ENCODE measurements around the gene IMPACT. TPM values are rescaled to one million over a fixed set of nuclear protein-coding genes. Genes with fewer than 3 reads are reported as not detected.

Gene IMPACT
- total RNA-seq, 1 donor from 2014 or later, result 19.8 TPM

DNA sequence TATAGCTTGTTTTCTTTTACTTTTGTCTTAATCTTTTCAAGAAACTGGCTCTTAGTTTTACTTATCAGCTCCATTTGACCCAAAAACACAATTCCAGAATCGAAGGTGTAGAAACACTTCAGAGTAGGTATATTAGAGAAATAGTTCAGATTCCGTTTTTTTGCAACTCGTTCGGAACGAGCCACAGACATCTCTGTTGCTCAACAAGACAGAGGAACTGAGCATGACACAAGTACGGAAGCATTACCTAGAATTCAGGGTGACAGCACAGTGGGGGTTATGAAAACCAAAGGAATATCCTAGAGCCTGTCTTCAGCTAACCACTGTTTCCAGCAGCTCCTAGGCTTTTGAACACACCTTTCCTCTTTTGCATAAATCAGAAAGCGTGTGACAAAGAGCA, 39.0 kb downstream of the IMPACT start:
- no peak for ATAC-seq
- DNase-seq (ENCODE audit: missing footprints), result no peak
- intact Hi-C loops (cut with DNase I), result no loop called here

DNA sequence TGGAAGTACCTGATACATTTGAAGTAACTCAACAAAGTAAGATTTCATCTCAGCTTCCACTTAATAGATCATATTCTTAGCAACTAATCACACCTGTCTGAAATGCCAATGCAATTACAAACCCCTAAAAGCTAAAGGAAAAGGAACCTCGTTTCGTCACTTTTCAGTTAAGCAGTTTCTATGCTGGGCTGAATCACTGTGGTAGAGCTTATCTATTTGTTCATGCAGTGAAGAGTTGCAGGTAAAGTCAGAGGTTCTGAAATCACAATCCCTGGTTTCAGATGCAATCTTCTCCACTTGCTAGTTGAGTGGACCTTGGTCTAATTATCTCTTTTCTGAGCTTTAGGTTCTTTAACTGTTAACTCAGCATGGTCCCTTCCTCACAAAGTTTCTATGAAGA, 40.3 kb downstream of the IMPACT start:
- intact Hi-C loops (cut with DNase I), result no loop called here
- no peak for ATAC-seq
- DNase-seq (ENCODE audit: missing footprints), result no peak

DNA sequence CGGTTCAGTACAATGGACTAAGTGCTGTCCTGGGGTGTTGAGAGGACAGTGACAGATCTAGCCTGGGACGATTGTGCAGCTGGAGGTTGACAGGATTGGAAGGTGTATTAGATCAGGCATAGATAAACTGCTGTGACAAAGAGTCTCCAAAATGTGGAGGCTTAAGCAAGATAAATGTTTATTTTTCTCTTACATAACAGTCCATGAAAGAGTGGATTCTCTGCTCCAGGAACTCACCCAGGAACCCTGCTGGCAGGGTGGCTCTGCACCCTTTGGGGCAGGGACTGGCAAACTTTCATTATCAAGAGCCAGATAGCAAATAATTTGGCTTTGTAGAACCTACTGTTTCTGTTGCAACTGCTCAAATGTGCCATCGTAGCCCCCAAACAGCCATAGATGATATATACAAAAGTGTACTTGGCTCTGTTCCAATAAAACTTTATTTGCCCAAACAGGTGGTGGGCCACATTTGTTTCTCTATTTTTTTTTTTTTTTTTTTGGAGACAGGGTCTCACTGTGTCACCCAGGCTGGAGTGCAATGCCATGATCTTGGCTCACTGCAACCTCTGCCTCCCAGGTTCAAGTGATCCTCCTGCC, 43.6 kb downstream of the IMPACT start:
- intact Hi-C loops (cut with DNase I), result no loop called here
- DNase-seq (ENCODE audit: missing footprints) (no peak), ATAC-seq (no peak)

DNA sequence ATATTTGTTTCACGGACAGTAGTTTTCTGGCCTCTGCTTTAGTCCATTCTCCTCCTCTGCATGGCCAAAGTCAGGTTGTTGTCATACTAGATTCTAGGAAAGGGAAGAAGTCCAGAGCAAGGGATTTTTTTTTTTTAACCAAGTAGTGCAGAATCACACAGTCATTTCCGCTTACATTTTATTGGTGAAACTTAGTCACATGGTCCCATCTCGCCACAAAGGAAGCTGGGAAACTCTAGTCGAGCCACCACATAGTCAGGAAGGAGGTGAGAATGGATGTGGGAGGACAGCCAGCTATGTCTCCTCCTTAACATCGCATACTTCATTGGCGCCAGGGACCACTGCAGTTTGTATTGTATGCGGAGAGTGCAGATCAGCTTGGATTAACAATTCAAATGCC, 44.3 kb downstream of the IMPACT start:
- ATAC-seq, result no peak
- intact Hi-C loops (cut with DNase I), result no loop called here
- no peak for DNase-seq (ENCODE audit: missing footprints)

- no peak for ATAC-seq
- intact Hi-C loops (cut with DNase I), result no loop called here
- no peak for DNase-seq (ENCODE audit: missing footprints)
These were observed 46.1 kb downstream of the IMPACT start for GRCh38 chr18:24472591-24472990.

GRCh38 chr18:24474406-24474805, 47.9 kb downstream of the IMPACT start:
- intact Hi-C loops (cut with DNase I), result no loop called here
- ATAC-seq (no peak), DNase-seq (ENCODE audit: missing footprints) (no peak)

DNA sequence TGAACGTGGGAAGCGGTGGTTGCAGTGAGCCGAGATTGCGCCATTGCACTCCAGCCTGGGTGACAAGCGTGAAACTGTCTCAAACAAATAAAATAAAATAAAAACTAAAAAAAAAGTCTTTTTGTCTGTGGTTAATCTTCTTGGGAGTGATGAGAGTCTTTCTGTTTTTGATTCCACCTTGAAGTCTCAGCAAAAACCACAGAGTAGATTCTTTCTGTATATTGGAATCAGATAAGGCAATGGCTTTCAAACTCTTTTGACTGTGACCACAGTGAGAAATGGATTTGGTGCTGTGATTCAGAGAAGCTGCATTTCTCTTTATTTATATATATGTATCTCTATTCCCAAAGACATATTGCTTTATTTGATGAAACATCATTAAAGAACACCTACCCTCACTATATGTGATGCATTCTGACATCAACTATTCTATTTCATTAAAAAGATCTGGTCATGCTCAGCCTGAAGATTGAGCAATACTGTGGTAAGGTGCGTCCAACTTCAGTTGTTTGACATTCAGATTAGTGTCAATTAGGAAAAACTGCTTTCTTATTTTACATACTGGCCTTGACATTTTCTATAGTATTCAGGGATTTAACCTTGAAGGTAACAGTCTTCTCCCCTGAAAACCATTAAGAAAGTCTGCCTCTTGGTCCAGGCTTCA, 49.6 kb downstream of the IMPACT start:
- intact Hi-C loops (cut with DNase I), result no loop called here
- ATAC-seq (no peak), DNase-seq (ENCODE audit: missing footprints) (no peak)

- intact Hi-C loops (cut with DNase I), result no loop called here
- DNase-seq (ENCODE audit: missing footprints), result no peak
These were observed 52.9 kb downstream of the IMPACT start for GRCh38 chr18:24479371-24479770.

GRCh38 chr18:24482821-24483220, 56.4 kb downstream of the IMPACT start:
- DNase-seq (ENCODE audit: missing footprints) (no peak), ATAC-seq (no peak)
- intact Hi-C loops (cut with DNase I), result loop anchor here (10.0 kb wide), 1 partner anchor 58 kb away; the partner anchor contains the start of gene IMPACT

More at GRCh38 chr18:24479371-24479770, 52.9 kb downstream of the IMPACT start:
- no peak for ATAC-seq

- DNase-seq (ENCODE audit: missing footprints) (no peak), ATAC-seq (no peak)
- intact Hi-C loops (cut with DNase I), result loop anchor here (5.0 to 10.0 kb wide), 3 partner anchors 61 to 308 kb away; partner anchors contain the start of gene IMPACT
These were observed 59.2 kb downstream of the IMPACT start for GRCh38 chr18:24485681-24486080.

GRCh38 chr18:24486684-24487083, 60.2 kb downstream of the IMPACT start:
- intact Hi-C loops (cut with DNase I), result loop anchor here (1.0 to 10.0 kb wide), 4 partner anchors 62 to 309 kb away; partner anchors contain the start of gene IMPACT
- DNase-seq (ENCODE audit: missing footprints), result no peak
- ATAC-seq, result no peak

- intact Hi-C loops (cut with DNase I), result loop anchor here (5.0 to 10.0 kb wide), 3 partner anchors 64 to 312 kb away; partner anchors contain the start of gene IMPACT
- ATAC-seq (no peak), DNase-seq (ENCODE audit: missing footprints) (no peak)
These were observed 62.5 kb downstream of the IMPACT start for GRCh38 chr18:24488824-24489493.

- intact Hi-C loops (cut with DNase I), result no loop called here
- DNase-seq (ENCODE audit: missing footprints), result no peak
- ATAC-seq, result no peak
These were observed 64.1 kb downstream of the IMPACT start for GRCh38 chr18:24490539-24490938.

DNA sequence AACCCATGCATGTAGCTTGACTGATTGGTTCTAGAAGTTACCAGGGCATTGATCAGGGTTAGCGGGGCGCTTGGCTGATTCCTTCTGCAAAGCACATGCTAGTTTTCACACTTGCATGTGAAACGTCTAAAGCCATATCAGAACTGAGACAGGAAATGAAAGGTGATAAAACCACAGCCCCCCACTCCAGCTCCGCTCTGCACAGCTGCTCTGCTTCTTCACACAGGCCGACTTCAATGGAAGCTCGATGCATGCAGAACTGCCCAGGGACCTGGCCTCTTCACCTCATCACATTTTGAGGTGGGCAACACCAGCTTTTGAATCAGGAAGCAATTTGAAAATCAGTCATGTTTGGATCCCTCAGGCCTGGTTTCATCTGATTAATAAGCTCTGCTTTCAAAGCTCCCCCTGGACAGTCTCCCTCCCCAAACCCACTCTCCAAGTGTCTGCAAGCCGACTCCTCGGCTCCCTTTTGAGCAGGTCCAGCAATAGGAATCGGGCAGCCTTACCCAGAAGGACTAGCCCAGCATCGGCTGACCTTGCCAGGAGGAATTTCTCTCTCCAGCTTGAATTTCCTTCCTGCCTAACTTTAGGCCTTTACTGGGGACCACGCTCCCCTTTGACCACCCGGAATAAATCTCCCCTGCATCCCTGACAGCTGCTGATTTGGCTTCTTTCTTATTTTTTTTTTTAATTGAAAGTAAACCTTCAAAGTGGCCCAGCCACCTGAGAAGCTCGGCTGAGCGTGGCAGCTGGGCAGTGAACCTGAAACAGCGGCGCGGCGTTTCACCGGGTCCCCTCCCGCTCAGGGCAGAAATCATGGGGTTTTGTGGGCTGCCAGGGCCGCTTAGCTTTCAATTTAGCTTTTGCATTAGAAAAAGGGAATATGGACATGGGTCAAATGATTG, 65.7 kb downstream of the IMPACT start:
- DNase-seq (ENCODE audit: missing footprints) (no peak), ATAC-seq (no peak)
- intact Hi-C loops (cut with DNase I), result no loop called here

DNA sequence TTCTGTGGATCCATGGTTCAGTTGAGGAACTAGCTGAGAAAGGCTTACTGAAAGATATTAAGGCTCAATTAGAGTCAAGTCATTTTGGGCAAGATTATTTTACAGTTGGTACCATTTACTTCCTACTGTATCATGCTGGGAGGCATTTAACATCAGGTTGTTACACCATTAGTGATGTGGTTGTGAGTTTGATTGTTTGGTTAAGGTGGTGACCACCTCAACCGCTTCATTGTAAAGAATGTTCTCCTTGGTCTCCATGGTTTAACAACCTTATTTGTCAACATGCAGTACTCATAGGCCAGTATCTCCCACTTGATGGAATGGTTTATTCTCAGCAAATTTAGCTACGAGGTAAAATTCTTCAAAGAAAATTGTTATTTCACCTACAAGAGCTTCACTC, 68.1 kb downstream of the IMPACT start:
- no peak for ATAC-seq
- no peak for DNase-seq (ENCODE audit: missing footprints)
- intact Hi-C loops (cut with DNase I), result no loop called here

DNA sequence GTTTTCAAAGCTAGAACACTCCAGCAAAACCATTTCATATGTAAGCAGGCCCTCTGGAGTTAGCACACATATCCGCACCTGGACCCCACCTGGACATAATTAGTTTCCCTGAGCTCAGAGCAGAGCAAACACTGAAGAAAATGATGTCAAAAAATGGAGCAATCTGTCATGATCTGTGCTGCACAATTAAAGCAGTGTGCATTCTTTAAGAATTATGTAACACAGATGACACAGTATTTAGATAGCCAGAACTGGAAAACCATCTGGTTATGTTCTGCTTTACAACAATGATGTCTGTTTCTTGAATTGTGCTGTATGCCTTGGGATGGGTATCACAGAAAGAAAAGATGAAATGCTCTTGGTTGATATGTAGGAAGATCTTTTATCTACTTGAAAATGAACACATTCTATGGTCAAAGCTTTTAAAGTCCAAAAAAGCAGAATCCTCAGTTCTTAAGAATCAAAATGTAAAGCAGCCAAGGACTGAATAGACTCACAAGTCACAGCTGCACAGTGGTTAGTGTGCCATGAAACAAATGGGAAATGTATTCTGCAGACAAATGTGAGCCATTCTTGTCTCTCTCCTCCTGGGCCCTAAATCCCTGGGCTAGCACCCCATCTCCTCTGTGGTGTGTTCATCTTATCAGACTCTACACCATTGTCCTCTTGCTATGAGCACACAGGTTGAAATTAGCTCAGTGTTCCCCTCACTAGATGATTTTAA, 70.7 kb downstream of the IMPACT start:
- ATAC-seq (peak; percentile 42), DNase-seq (ENCODE audit: missing footprints) (no peak)
- intact Hi-C loops (cut with DNase I), result no loop called here

- DNase-seq (ENCODE audit: missing footprints), result no peak
- intact Hi-C loops (cut with DNase I), result no loop called here
- no peak for ATAC-seq
These were observed 73.3 kb downstream of the IMPACT start for GRCh38 chr18:24499814-24500213.

GRCh38 chr18:24500217-24500616, 73.7 kb downstream of the IMPACT start:
- DNase-seq (ENCODE audit: missing footprints) (no peak), ATAC-seq (no peak)
- intact Hi-C loops (cut with DNase I), result no loop called here

Data from Right ventricle myocardium inferior (tissue), 1 donor.